Gastroesophageal sphincter (tissue), 4 donors: Measurements from ENCODE around the gene UBAP2. TPM values are rescaled to one million over a fixed set of nuclear protein-coding genes. Genes with fewer than 3 reads are reported as not detected.

Experiments
- ATAC-seq: fragments of 150-250 bp; one replicate; pipeline ENCODE4 v1.9.1; 2016; ENCODE audit warnings: mild to moderate bottlenecking, moderate library complexity
- H3K27ac ChIP-seq, 4 donors: fragments of 200-600 bp; sonication (generic) in 3 of 4; 1 replicate in 3 of 4; 2 replicates in 1 of 4; pipeline ENCODE4 v1.5.1; 2016 to 2019
- H3K27me3 ChIP-seq: fragments of 200-600 bp; sonication (generic); one replicate; pipeline ENCODE4 v1.5.1; 2019
- H3K36me3 ChIP-seq, 2 donors: fragments of 200-600 bp; sonication (generic); one replicate each; pipeline ENCODE4 v1.5.1; 2019; ENCODE audit warnings: control low read depth in 1 of 2
- H3K4me1 ChIP-seq, 3 donors: fragments of 200-600 bp; sonication (generic); 1 replicate in 2 of 3; 2 replicates in 1 of 3; pipeline ENCODE4 v1.5.1; 2016 to 2019; ENCODE audit warnings: control low read depth in 2 of 3
- H3K4me3 ChIP-seq, 2 donors: fragments of 200-600 bp; sonication (generic); one replicate each; pipeline ENCODE4 v1.5.1; 2019; ENCODE audit warnings: mild to moderate bottlenecking in 1 of 2, moderate library complexity in 1 of 2
- H3K9me3 ChIP-seq, 3 donors: fragments of 200-600 bp; sonication (generic); one replicate each; pipeline ENCODE4 v1.5.1; 2017 to 2019; ENCODE audit warnings: control low read depth in 2 of 3
- CTCF ChIP-seq, 4 experiments: fragments of 200-600 bp in 2 of 4; fragments of 450-650 bp in 2 of 4; sonication (generic) in 1 of 4; IDR thresholded peaks; one replicate each; pipeline ENCODE4 v1.5.1; 2017 to 2019; ENCODE audit warnings: antibody characterized with exemption in 4 of 4, mild to moderate bottlenecking in 2 of 4, moderate library complexity in 2 of 4
- EP300 ChIP-seq: sonication (generic); formaldehyde crosslinking; IDR thresholded peaks from one replicate; pipeline ENCODE4 v1.6.1; 2017; ENCODE audit warnings: antibody characterized with exemption, mild to moderate bottlenecking
- POLR2A ChIP-seq, 2 donors: fragments of 450-650 bp; IDR thresholded peaks; one replicate each; pipeline ENCODE4 v1.6.1; 2017; ENCODE audit warnings: antibody characterized with exemption in 2 of 2, mild to moderate bottlenecking in 2 of 2, moderate library complexity in 1 of 2
- POLR2AphosphoS5 ChIP-seq: sonication (generic); formaldehyde crosslinking; IDR thresholded peaks from one replicate; pipeline ENCODE4 v1.6.1; 2017; ENCODE audit warnings: antibody characterized with exemption
- WGBS, 2 donors: methylation state at CpG; one replicate each; pipeline ENCODE4 v1.1.5; 2018; ENCODE audit warnings: low coverage in 1 of 2; 5-methylcytosine and 5-hydroxymethylcytosine counted together
- total RNA-seq, 4 donors: library from RNA; depleted of rRNA; stranded (reverse); fragments of >200 nt; gene quantifications; one replicate each; pipeline ENCODE4 v1.1.0, GENCODE V29; 2016

The UBAP2 gene
- total RNA-seq, 4 donors from 2014 or later = 27.5 to 41.5 (median 32.8) TPM

GRCh38 chr9:33894316-33894715 is 154.4 kb downstream of the UBAP2 start:
- H3K4me3 ChIP-seq = no peak overlapping the region
- H3K9me3 ChIP-seq = no peaks in the 10 kb centered on the region
- no peaks in the 10 kb centered on the region for H3K27me3 ChIP-seq
- peaks cover 0 to 20% of the 10 kb centered on the region in 2 donors for H3K36me3 ChIP-seq
- no peak for TF ChIP-seq POLR2AphosphoS5
- TF ChIP-seq EP300 = no peak
- no peak for TF ChIP-seq CTCF (IDR thresholded peaks at IDR 0.05)
- no peak for TF ChIP-seq POLR2A (IDR thresholded peaks at IDR 0.05)
- H3K27ac ChIP-seq = no peak overlapping the region
- ATAC-seq = no peak
- H3K4me1 ChIP-seq = peaks cover 0 to 11% (median 0%) of the 10 kb centered on the region in 3 donors

DNA sequence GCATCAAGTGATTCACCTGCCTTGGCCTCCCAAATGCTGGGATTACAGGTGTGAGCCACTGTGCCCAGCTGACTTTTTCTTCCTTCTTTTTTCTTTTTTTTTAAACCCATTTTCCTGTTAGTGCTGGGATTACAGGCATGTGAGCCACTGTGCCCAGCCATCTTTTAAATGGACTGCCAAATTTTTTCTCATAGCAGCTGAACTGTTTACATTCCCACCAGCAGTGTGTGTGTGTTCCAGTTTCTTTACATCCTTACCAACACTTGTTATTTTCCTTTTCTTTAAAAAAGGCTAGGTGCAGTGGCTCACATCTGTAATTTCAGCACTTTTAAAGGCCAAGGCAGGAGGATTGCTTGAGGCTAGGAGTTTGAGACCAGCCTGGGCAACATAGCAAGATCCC is 154.8 kb downstream of the UBAP2 start:
- H3K4me1 ChIP-seq = peaks cover 0 to 11% (median 0%) of the 10 kb centered on the region in 3 donors
- no peak overlapping the region for H3K27ac ChIP-seq
- H3K4me3 ChIP-seq = no peak overlapping the region
- H3K36me3 ChIP-seq = peaks cover 0 to 20% of the 10 kb centered on the region in 2 donors
- TF ChIP-seq CTCF (IDR thresholded peaks at IDR 0.05) (no peak), POLR2AphosphoS5 (no peak), POLR2A (IDR thresholded peaks at IDR 0.05) (no peak), EP300 (no peak)
- H3K27me3 ChIP-seq = no peaks in the 10 kb centered on the region
- ATAC-seq = no peak
- no peaks in the 10 kb centered on the region for H3K9me3 ChIP-seq

GRCh38 chr9:33885948-33886347 is 162.7 kb downstream of the UBAP2 start:
- no peak for ATAC-seq
- Histone ChIP-seq H3K4me1 (peaks cover 10 to 68% (median 10%) of the 10 kb centered on the region in 3 donors), H3K27ac (no peak overlapping the region), H3K4me3 (no peak overlapping the region), H3K36me3 (peaks cover 0 to 14% of the 10 kb centered on the region in 2 donors), H3K9me3 (no peaks in the 10 kb centered on the region), H3K27me3 (no peaks in the 10 kb centered on the region)
- TF ChIP-seq EP300 = no peak
- no peak for TF ChIP-seq POLR2AphosphoS5
- TF ChIP-seq POLR2A (IDR thresholded peaks at IDR 0.05) = no peak
- no peak for TF ChIP-seq CTCF (IDR thresholded peaks at IDR 0.05)
- WGBS, 2 donors = 52 to 60% methylated on average over 2 of the region's 2 CpGs

GRCh38 chr9:33884856-33885701 is 163.6 kb downstream of the UBAP2 start:
- no peak overlapping the region for H3K27ac ChIP-seq
- H3K4me3 ChIP-seq = no peak overlapping the region
- no peaks in the 10 kb centered on the region for H3K9me3 ChIP-seq
- no peaks in the 10 kb centered on the region for H3K27me3 ChIP-seq
- peaks cover 0 to 10% of the 10 kb centered on the region in 2 donors for H3K36me3 ChIP-seq
- no peak for ATAC-seq
- H3K4me1 ChIP-seq = peaks cover 10 to 74% (median 10%) of the 10 kb centered on the region in 3 donors
- WGBS, 2 donors = 23 to 43% methylated on average over 5 of the region's 5 CpGs
- TF ChIP-seq POLR2AphosphoS5 = no peak

DNA sequence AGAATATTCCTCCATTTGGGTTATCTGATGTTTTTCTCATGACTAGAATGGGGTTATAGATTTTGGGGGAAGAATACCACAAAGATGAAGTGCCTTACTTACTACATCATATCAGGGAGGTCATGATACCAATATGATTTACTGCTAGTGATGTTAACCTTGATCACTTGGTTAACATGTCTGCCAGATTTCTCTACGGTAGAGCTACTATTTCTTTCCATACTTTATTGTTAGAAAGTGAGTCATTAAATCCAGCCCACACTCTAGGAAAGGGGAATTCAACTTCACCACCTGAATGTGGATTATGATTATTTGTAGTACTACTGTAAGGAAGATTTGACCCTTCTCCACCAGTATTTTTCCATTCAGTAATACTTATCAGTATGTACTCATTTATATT is 167.1 kb downstream of the UBAP2 start:
- TF ChIP-seq EP300 (no peak), CTCF (IDR thresholded peaks at IDR 0.05) (no peak), POLR2A (IDR thresholded peaks at IDR 0.05) (no peak), POLR2AphosphoS5 (no peak)
- H3K4me3 ChIP-seq = no peak overlapping the region
- peaks cover 10 to 87% (median 10%) of the 10 kb centered on the region in 3 donors for H3K4me1 ChIP-seq
- 8 to 9% methylated on average over 1 of the region's 1 CpG for WGBS, 2 donors
- H3K9me3 ChIP-seq = no peaks in the 10 kb centered on the region
- no peak for ATAC-seq
- H3K27ac ChIP-seq = no peak overlapping the region
- H3K36me3 ChIP-seq = no peaks in the 10 kb centered on the region
- H3K27me3 ChIP-seq = no peaks in the 10 kb centered on the region
